Tibial nerve (tissue), 4 donors: Measurements from ENCODE around the gene RBM8A.

ENCODE experiments used
- CTCF ChIP-seq, 5 experiments: fragments of 200-600 bp in 3 of 5; fragments of 450-650 bp in 2 of 5; sonication (generic) in 3 of 5; IDR thresholded peaks; one replicate each; pipeline ENCODE4 v1.5.1; 2016 to 2019; ENCODE audit warnings: antibody characterized with exemption in 5 of 5, mild to moderate bottlenecking in 3 of 5, moderate library complexity in 2 of 5
- EP300 ChIP-seq, 2 donors: sonication (generic); formaldehyde crosslinking; IDR thresholded peaks; one replicate each; pipeline ENCODE4 v1.6.1; 2017; ENCODE audit warnings: antibody characterized with exemption in 2 of 2, mild to moderate bottlenecking in 1 of 2
- POLR2A ChIP-seq, 2 donors: fragments of 450-650 bp; IDR thresholded peaks; one replicate each; pipeline ENCODE4 v1.6.1; 2017; ENCODE audit warnings: antibody characterized with exemption in 2 of 2, mild to moderate bottlenecking in 2 of 2, moderate library complexity in 2 of 2

DNA sequence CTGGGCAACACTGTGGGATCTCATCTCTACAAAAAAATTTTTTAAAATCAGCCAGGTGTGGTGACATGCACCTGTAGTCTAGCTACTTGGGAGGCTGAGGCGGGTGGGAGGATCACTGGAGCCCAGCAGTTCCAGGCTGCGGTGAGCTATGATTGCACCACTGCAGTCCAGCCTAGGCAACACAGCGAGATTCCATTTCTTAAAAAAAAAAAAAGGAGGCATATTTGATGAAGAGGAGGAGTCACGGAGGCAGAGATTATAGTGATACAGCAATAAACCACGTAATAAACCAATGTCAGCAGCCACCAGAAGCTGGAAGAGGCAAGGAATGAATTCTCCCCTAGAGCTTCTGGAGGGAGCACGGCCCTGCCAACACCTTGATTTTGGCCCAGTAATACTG lies 26.6 kb upstream of the RBM8A start:
- TF ChIP-seq POLR2A (IDR thresholded peaks at IDR 0.05) (no peak), CTCF (IDR thresholded peaks at IDR 0.05) (no peak), EP300 (IDR thresholded peaks at IDR 0.05) (no peak)
